Large intestine (tissue), 12 donors: Measurements from ENCODE around the gene ZNF723. TPM values are rescaled to one million over a fixed set of nuclear protein-coding genes. Genes with fewer than 3 reads are reported as not detected.
A peak's percentile ranks its signal among the peaks of the same experiment; 100 is the strongest.
"Not testable (repeated sequence)": the region's sequence is repeated elsewhere in the genome, so short reads cannot be mapped to it uniquely, and the experiment has no call there.

Source experiments
- DNase-seq, 2 donors: peaks; one replicate each; pipeline versions ENCODE4 v3.0.0 to v3.0.0-alpha.2; 2013
- H3K27ac ChIP-seq: one replicate; pipeline ENCODE4 v1.5.1; 2013; ENCODE audit warnings: low read length
- H3K27me3 ChIP-seq: 2 replicates; pipeline ENCODE4 v1.6.1; 2013; ENCODE audit warnings: low read length; ENCODE audit not compliant: control insufficient read depth, insufficient read depth
- H3K36me3 ChIP-seq: 2 replicates; pipeline ENCODE4 v1.6.1; 2013; ENCODE audit warnings: low read length; ENCODE audit not compliant: control insufficient read depth, insufficient read depth
- H3K4me1 ChIP-seq: one replicate; pipeline ENCODE4 v1.6.1; 2013; ENCODE audit warnings: low read length; ENCODE audit not compliant: control insufficient read depth, insufficient read depth
- H3K4me3 ChIP-seq: one replicate; pipeline ENCODE4 v1.5.1; 2013; ENCODE audit warnings: low read length
- H3K9me3 ChIP-seq: one replicate; pipeline ENCODE4 v1.6.1; 2013; ENCODE audit warnings: mild to moderate bottlenecking, low read depth, low read length, moderate library complexity; ENCODE audit not compliant: control insufficient read depth
- WGBS: methylation state at CpG from one replicate; pipeline ENCODE4 v1.1.5; 2013; ENCODE audit warnings: low lambda C conversion rate; ENCODE audit not compliant: insufficient coverage; 5-methylcytosine and 5-hydroxymethylcytosine counted together
- long read RNA-seq, 11 donors: transcript quantifications; one replicate each; lab custom pipeline, GENCODE V29; 2026
- polyA plus RNA-seq: library from polyadenylated mRNA; unstranded; fragments of 120-200 nt; gene quantifications from one replicate; pipeline ENCODE4 v1.2.1, GENCODE V29; 2013

Gene ZNF723
- not detected for polyA plus RNA-seq
- long read RNA-seq, donor 1, result 0 reads
- long read RNA-seq, donor 2, result 0 reads
- long read RNA-seq, donor 3, result 0 reads
- long read RNA-seq, donor 4, result 0 reads
- long read RNA-seq, donor 5, result 0 reads
- long read RNA-seq, donor 6, result 0 reads
- long read RNA-seq, donor 7, result 0 reads
- long read RNA-seq, donor 8, result 0 reads
- long read RNA-seq, donor 9, result 0 reads
- long read RNA-seq, donor 10, result 0 reads
- long read RNA-seq, donor 11, result 0 reads

GRCh38 chr19:22832031-22832762 is at the start of gene ZNF723:
Gene ZNF723, plus strand, starts transcription at chr19:22832291. Its CDS starts 89 bp downstream, at chr19:22832380.
- DNase-seq, result no peak
- Histone ChIP-seq H3K4me1 (no peaks in the 10 kb centered on the region), H3K9me3 (peaks cover 6% of the 10 kb centered on the region), H3K27ac (no peak within 1 kb of the TSS), H3K27me3 (no peaks in the 10 kb centered on the region), H3K36me3 (no peaks in the 10 kb centered on the region), H3K4me3 (no peak within 1 kb of the TSS)
- 38% methylated on average over 2 of the region's 31 CpGs for WGBS

- DNase-seq, result peak; percentile 31 to 52
- Histone ChIP-seq H3K9me3 (peaks cover 10% of the 10 kb centered on the region), H3K27me3 (no peaks in the 10 kb centered on the region), H3K27ac (no peak within 1 kb of the TSS), H3K4me3 (peak within 1 kb of the TSS; percentile 24), H3K36me3 (no peaks in the 10 kb centered on the region), H3K4me1 (no peaks in the 10 kb centered on the region)
- no CpG with 5 or more reads among the region's 36 CpGs for WGBS
Observed at GRCh38 chr19:22783651-22784410, 48.3 kb upstream of the ZNF723 start, which contains the start of gene ZNF99. Gene ZNF99, minus strand, starts transcription at chr19:22784151. Its CDS starts 135 bp downstream, at chr19:22784016.

GRCh38 chr19:22792863-22793262 is 39.2 kb upstream of the ZNF723 start:
- DNase-seq, H3K36me3 ChIP-seq, H3K9me3 ChIP-seq, H3K4me1 ChIP-seq, H3K27me3 ChIP-seq, H3K4me3 ChIP-seq, H3K27ac ChIP-seq: not testable (repeated sequence)
- 78% methylated on average over 1 of the region's 4 CpGs for WGBS

GRCh38 chr19:22797040-22797439 is 35.1 kb upstream of the ZNF723 start:
- WGBS, result 72% methylated on average over 2 of the region's 5 CpGs
- no peak overlapping the region for H3K27ac ChIP-seq
- no peak overlapping the region for H3K4me3 ChIP-seq
- no peaks in the 10 kb centered on the region for H3K36me3 ChIP-seq
- no peaks in the 10 kb centered on the region for H3K27me3 ChIP-seq
- DNase-seq, result no peak
- H3K4me1 ChIP-seq, result no peaks in the 10 kb centered on the region
- H3K9me3 ChIP-seq, result peaks cover 3% of the 10 kb centered on the region

GRCh38 chr19:22806418-22806817 is 25.7 kb upstream of the ZNF723 start:
- H3K27ac ChIP-seq, result no peak overlapping the region
- no peak overlapping the region for H3K4me3 ChIP-seq
- H3K9me3 ChIP-seq, result peaks cover 11% of the 10 kb centered on the region
- no peaks in the 10 kb centered on the region for H3K4me1 ChIP-seq
- H3K36me3 ChIP-seq, result no peaks in the 10 kb centered on the region
- WGBS, result no CpG with 5 or more reads among the region's 11 CpGs
- H3K27me3 ChIP-seq, result no peaks in the 10 kb centered on the region
- no peak for DNase-seq

GRCh38 chr19:22807061-22807835 is 24.8 kb upstream of the ZNF723 start:
- no peak for DNase-seq
- WGBS, result no CpG with 5 or more reads among the region's 72 CpGs
- Histone ChIP-seq H3K36me3 (no peaks in the 10 kb centered on the region), H3K27me3 (no peaks in the 10 kb centered on the region), H3K9me3 (peaks cover 11% of the 10 kb centered on the region), H3K4me1 (no peaks in the 10 kb centered on the region), H3K4me3 (no peak overlapping the region), H3K27ac (no peak overlapping the region)

- H3K9me3 ChIP-seq, result no peaks in the 10 kb centered on the region
- H3K27me3 ChIP-seq, result no peaks in the 10 kb centered on the region
- H3K27ac ChIP-seq, result no peak overlapping the region
- WGBS, result no CpG with 5 or more reads among the region's 2 CpGs
- no peaks in the 10 kb centered on the region for H3K36me3 ChIP-seq
- DNase-seq, result no peak
- H3K4me3 ChIP-seq, result no peak overlapping the region
- H3K4me1 ChIP-seq, result no peaks in the 10 kb centered on the region
Observed at GRCh38 chr19:22814124-22814523, 18.0 kb upstream of the ZNF723 start.

- DNase-seq, result no peak
- Histone ChIP-seq H3K27me3 (no peaks in the 10 kb centered on the region), H3K4me1 (no peaks in the 10 kb centered on the region), H3K9me3 (peaks cover 6% of the 10 kb centered on the region), H3K27ac (no peak overlapping the region), H3K36me3 (no peaks in the 10 kb centered on the region), H3K4me3 (no peak overlapping the region)
- 100% methylated on average over 1 of the region's 11 CpGs for WGBS
Observed at GRCh38 chr19:22831211-22831610, 880 bp upstream of the ZNF723 start.

GRCh38 chr19:22857713-22858320 is 25.7 kb downstream of the ZNF723 start:
- H3K4me3 ChIP-seq, H3K4me1 ChIP-seq, H3K9me3 ChIP-seq, H3K27me3 ChIP-seq, H3K27ac ChIP-seq, DNase-seq, H3K36me3 ChIP-seq: not testable (repeated sequence)

GRCh38 chr19:22882797-22883196 is 50.7 kb downstream of the ZNF723 start:
- Histone ChIP-seq H3K36me3 (no peaks in the 10 kb centered on the region), H3K9me3 (no peaks in the 10 kb centered on the region), H3K27ac (no peak overlapping the region), H3K27me3 (no peaks in the 10 kb centered on the region), H3K4me1 (no peaks in the 10 kb centered on the region), H3K4me3 (no peak overlapping the region)
- no CpG with 5 or more reads among the region's 3 CpGs for WGBS
- DNase-seq, result no peak
